NK-92 treated with Interleukin-12 subunit alpha and Interleukin-12 subunit beta, amount 100 ng/mL, for 24 hours (cell line): Measurements from ENCODE around the gene ZDHHC14.

Source experiments
- DNase-seq: peaks from one replicate; lab custom pipeline; 2025; lab: John Stamatoyannopoulos, UW

ZDHHC14 gene

GRCh38 chr6:157647261-157647915 lies 266.4 kb downstream of the ZDHHC14 start:
- DNase-seq: no peak

GRCh38 chr6:157648561-157648960 lies 267.6 kb downstream of the ZDHHC14 start:
- DNase-seq: no peak

GRCh38 chr6:157649311-157650260 lies 268.6 kb downstream of the ZDHHC14 start:
- no peak for DNase-seq

- DNase-seq: no peak
Measured at GRCh38 chr6:157650261-157650640, 269.3 kb downstream of the ZDHHC14 start.

- DNase-seq: no peak
Measured at GRCh38 chr6:157650801-157651200, 269.8 kb downstream of the ZDHHC14 start.

GRCh38 chr6:157651731-157652490 lies 270.9 kb downstream of the ZDHHC14 start:
- no peak for DNase-seq

- DNase-seq: no peak
Measured at GRCh38 chr6:157652601-157653363, 271.8 kb downstream of the ZDHHC14 start.

- DNase-seq: no peak
Measured at GRCh38 chr6:157653521-157653920, 272.5 kb downstream of the ZDHHC14 start.

- DNase-seq: no peak
Measured at GRCh38 chr6:157655139-157655538, 274.1 kb downstream of the ZDHHC14 start.

GRCh38 chr6:157656437-157656997 lies 275.5 kb downstream of the ZDHHC14 start:
- no peak for DNase-seq

- DNase-seq: no peak
Measured at GRCh38 chr6:157657754-157658153, 276.8 kb downstream of the ZDHHC14 start.

- DNase-seq: no peak
Measured at GRCh38 chr6:157658301-157658700, 277.3 kb downstream of the ZDHHC14 start.

- no peak for DNase-seq
Measured at GRCh38 chr6:157659536-157660271, 278.7 kb downstream of the ZDHHC14 start.

GRCh38 chr6:157660414-157660813 lies 279.4 kb downstream of the ZDHHC14 start:
- DNase-seq: no peak

GRCh38 chr6:157661652-157662051 lies 280.7 kb downstream of the ZDHHC14 start:
- no peak for DNase-seq

GRCh38 chr6:157663261-157663660 lies 282.3 kb downstream of the ZDHHC14 start:
- DNase-seq: no peak

- no peak for DNase-seq
Measured at GRCh38 chr6:157665180-157665579, 284.2 kb downstream of the ZDHHC14 start.

- no peak for DNase-seq
Measured at GRCh38 chr6:157666729-157667128, 285.7 kb downstream of the ZDHHC14 start.

GRCh38 chr6:157667211-157668008 lies 286.4 kb downstream of the ZDHHC14 start:
- DNase-seq: peak; percentile 12

- DNase-seq: no peak
Measured at GRCh38 chr6:157668009-157668401, 287.0 kb downstream of the ZDHHC14 start.
